H1 (cell line): Measurements from ENCODE around the gene SPEN. TPM values are rescaled to one million over a fixed set of nuclear protein-coding genes. Genes with fewer than 3 reads are reported as not detected.

ENCODE experiments used
- CTCF ChIA-PET: fragments of 300-600 bp; sonication (Branson Sonifier 250); formaldehyde crosslinking; loops from one replicate; lab custom pipeline; 2021; ENCODE audit not compliant: partially characterized antibody; lab: Charles Lee
- POLR2A ChIA-PET: fragments of 300-600 bp; sonication (Branson Sonifier 250); formaldehyde crosslinking; loops from one replicate; lab custom pipeline; 2021; ENCODE audit warnings: inconsistent platforms; ENCODE audit not compliant: partially characterized antibody; lab: Charles Lee
- DNase-seq, 2 experiments: peaks; one replicate each; pipeline versions ENCODE4 v3.0.0 to v3.0.0-alpha.2; 2010 to 2022; ENCODE audit warnings: low spot score in 2 of 2, low read depth in 1 of 2, mixed read lengths in 1 of 2
- FAIRE-seq: peaks from 2 replicates; lab custom pipeline; 2011; peaks lifted over from hg19 to GRCh38; lab: Jason Lieb, UNC
- H2AFZ ChIP-seq: 2 replicates; pipeline ENCODE4 v1.8.1; 2012; ENCODE audit warnings: low read length, inconsistent platforms
- H2AK5ac ChIP-seq: 2 replicates; pipeline ENCODE4 v1.6.1; 2013; ENCODE audit warnings: low read depth, low read length
- H2BK120ac ChIP-seq: replicated peaks from 2 replicates; pipeline ENCODE3; 2013; ENCODE audit warnings: low read depth, low read length, inconsistent platforms
- H2BK12ac ChIP-seq: 2 replicates; pipeline ENCODE4 v1.6.1; 2013; ENCODE audit warnings: low read depth, low read length
- H2BK15ac ChIP-seq: 2 replicates; pipeline ENCODE4 v1.6.1; 2013; ENCODE audit warnings: low read length
- H2BK20ac ChIP-seq: 2 replicates; pipeline ENCODE4 v1.6.1; 2013; ENCODE audit warnings: low read length
- H2BK5ac ChIP-seq: 2 replicates; pipeline ENCODE4 v1.6.1; 2013; ENCODE audit warnings: low read depth, low read length
- H3K14ac ChIP-seq: 2 replicates; pipeline ENCODE4 v1.6.1; 2013; ENCODE audit warnings: inconsistent platforms; ENCODE audit not compliant: insufficient read length
- H3K18ac ChIP-seq: 2 replicates; pipeline ENCODE4 v1.6.1; 2013; ENCODE audit warnings: low read length; ENCODE audit errors: extremely low read depth
- H3K23ac ChIP-seq: 2 replicates; pipeline ENCODE4 v1.6.1; 2013; ENCODE audit warnings: inconsistent platforms; ENCODE audit not compliant: insufficient read length
- H3K23me2 ChIP-seq: 2 replicates; pipeline ENCODE4 v1.6.1; 2013; ENCODE audit warnings: low read depth, low read length
- H3K27ac ChIP-seq: 2 replicates; pipeline ENCODE4 v1.6.1; 2011; ENCODE audit warnings: low read depth, low read length, inconsistent platforms
- H3K27me3 ChIP-seq, 4 experiments: replicated peaks in 1 of 4; 1 replicate in 1 of 4; 2 replicates in 3 of 4; pipeline versions ENCODE4 v1.6.1 to v1.8.1; 2011 to 2013; ENCODE audit warnings: low read length in 3 of 4, mild to moderate bottlenecking in 3 of 4, inconsistent platforms in 2 of 4, mixed read lengths in 2 of 4, moderate library complexity in 1 of 4; ENCODE audit not compliant: control insufficient read depth in 3 of 4, insufficient read depth in 3 of 4; ENCODE audit errors: extremely low read depth in 1 of 4
- H3K36me3 ChIP-seq, 4 experiments: 2 replicates each; pipeline versions ENCODE4 v1.6.1 to v1.8.1; 2011 to 2013; ENCODE audit warnings: mild to moderate bottlenecking in 4 of 4, low read length in 3 of 4, moderate library complexity in 2 of 4, control low read depth in 1 of 4, inconsistent platforms in 1 of 4; ENCODE audit not compliant: insufficient read depth in 4 of 4, control insufficient read depth in 2 of 4
- H3K4ac ChIP-seq: replicated peaks from 2 replicates; pipeline ENCODE3; 2013; ENCODE audit warnings: low read length, low read depth, mixed read lengths, inconsistent platforms; ENCODE audit not compliant: insufficient read length
- H3K4me1 ChIP-seq, 4 experiments: replicated peaks in 1 of 4; 1 replicate in 1 of 4; 2 replicates in 3 of 4; pipeline versions ENCODE4 v1.6.1 to v1.8.1; 2011 to 2013; ENCODE audit warnings: low read length in 3 of 4, inconsistent platforms in 2 of 4, mixed read lengths in 1 of 4; ENCODE audit not compliant: insufficient read depth in 4 of 4, control insufficient read depth in 3 of 4
- H3K4me2 ChIP-seq, 2 experiments: 2 replicates each; pipeline versions ENCODE4 v1.6.1 to v1.8.1; 2011 to 2013; ENCODE audit warnings: low read depth in 2 of 2, low read length in 2 of 2, control low read depth in 1 of 2, inconsistent platforms in 1 of 2, mild to moderate bottlenecking in 1 of 2; ENCODE audit not compliant: insufficient read depth in 1 of 2
- H3K4me3 ChIP-seq, 4 experiments: fragments of 200-600, 300-600 bp in 1 of 4; sonication (generic), shearing (Covaris generic), sonication (Bioruptor Twin) in 1 of 4; 2 replicates each; pipeline versions ENCODE4 v1.5.1 to v1.8.1; 2011 to 2016; ENCODE audit warnings: low read length in 4 of 4, low read depth in 3 of 4, control low read depth in 2 of 4, inconsistent platforms in 2 of 4, mild to moderate bottlenecking in 2 of 4, mixed read lengths in 1 of 4, moderate library complexity in 1 of 4; ENCODE audit not compliant: insufficient read depth in 2 of 4; ENCODE audit errors: extremely low read depth in 1 of 4
- H3K56ac ChIP-seq: replicated peaks from 2 replicates; pipeline ENCODE3; 2013; ENCODE audit warnings: low read depth, mild to moderate bottlenecking, mixed read lengths, low read length, inconsistent platforms; ENCODE audit not compliant: insufficient read length
- H3K79me1 ChIP-seq: 2 replicates; pipeline ENCODE4 v1.6.1; 2013; ENCODE audit warnings: low read depth, low read length, control low read depth
- H3K79me2 ChIP-seq, 2 experiments: 2 replicates each; pipeline versions ENCODE4 v1.6.1 to v1.8.1; 2012 to 2013; ENCODE audit warnings: low read length in 2 of 2, mild to moderate bottlenecking in 2 of 2, inconsistent platforms in 1 of 2; ENCODE audit not compliant: insufficient read depth in 2 of 2, control insufficient read depth in 1 of 2
- H3K9ac ChIP-seq, 4 experiments: replicated peaks in 1 of 4; 1 replicate in 1 of 4; 2 replicates in 3 of 4; pipeline versions ENCODE4 v1.6.1 to v1.8.1; 2011 to 2013; ENCODE audit warnings: low read depth in 3 of 4, low read length in 3 of 4, control low read depth in 2 of 4, mild to moderate bottlenecking in 2 of 4, moderate library complexity in 2 of 4, inconsistent platforms in 1 of 4; ENCODE audit errors: extremely low read depth in 1 of 4
- H3K9me3 ChIP-seq, 2 experiments: 2 replicates each; pipeline versions ENCODE4 v1.6.1 to v1.8.1; 2012 to 2013; ENCODE audit warnings: mild to moderate bottlenecking in 2 of 2, moderate library complexity in 2 of 2, control low read depth in 1 of 2, inconsistent platforms in 1 of 2, low read depth in 1 of 2, low read length in 1 of 2, mixed read lengths in 1 of 2; ENCODE audit not compliant: insufficient read depth in 2 of 2
- H4K20me1 ChIP-seq, 2 experiments: replicated peaks in 1 of 2; 2 replicates each; pipeline versions ENCODE3 to v1.8.1; 2011 to 2013; ENCODE audit warnings: inconsistent platforms in 2 of 2, low read length in 2 of 2, mild to moderate bottlenecking in 1 of 2; ENCODE audit not compliant: insufficient read depth in 2 of 2, control insufficient read depth in 1 of 2
- H4K5ac ChIP-seq: 2 replicates; pipeline ENCODE4 v1.6.1; 2013; ENCODE audit warnings: low read length, low read depth, mixed read lengths, inconsistent platforms; ENCODE audit not compliant: insufficient read length
- H4K8ac ChIP-seq: 2 replicates; pipeline ENCODE4 v1.8.0; 2013; ENCODE audit warnings: mild to moderate bottlenecking, moderate library complexity, low read length, inconsistent platforms; ENCODE audit not compliant: insufficient read depth; ENCODE audit errors: extremely low read depth
- H4K91ac ChIP-seq: replicated peaks from 2 replicates; pipeline ENCODE3; 2013; ENCODE audit warnings: low read length, mixed read lengths, inconsistent platforms; ENCODE audit not compliant: insufficient read length
- RAD21 ChIP-seq, 2 experiments: IDR thresholded peaks in 1 of 2; conservative IDR thresholded peaks in 1 of 2; 2 replicates each; pipeline ENCODE4 v1.6.1; 2011; ENCODE audit warnings: low read depth in 2 of 2, low read length in 2 of 2, improper control_type of control experiment in 1 of 2, inconsistent platforms in 1 of 2, mild to moderate bottlenecking in 1 of 2, moderate library complexity in 1 of 2
- SIRT6 ChIP-seq: IDR thresholded peaks from one replicate; pipeline ENCODE4 v1.7.1; 2012; ENCODE audit warnings: low read length, inconsistent platforms
- WGBS, 2 experiments: shearing (Covaris generic) in 1 of 2; methylation state at CpG; one replicate each; pipeline versions ENCODE4 v1.1.6 to v1.1.7; 2013 to 2015; ENCODE audit warnings: low lambda C conversion rate in 2 of 2, mixed read lengths in 2 of 2, inconsistent platforms in 1 of 2, low coverage in 1 of 2, missing lambda C conversion rate in 1 of 2; ENCODE audit not compliant: insufficient replicate concordance in 2 of 2, insufficient coverage in 1 of 2, insufficient read length in 1 of 2; ENCODE audit errors: extremely low coverage in 1 of 2, missing lambda C conversion rate in 1 of 2; 5-methylcytosine and 5-hydroxymethylcytosine counted together
- polyA plus RNA-seq, 7 experiments: library from polyadenylated mRNA; depleted of rRNA in 3 of 7; stranded (reverse) in 5 of 7; unstranded in 2 of 7; fragments of >200 nt in 5 of 7; fragments of 200-250 nt in 2 of 7; gene quantifications; 1 replicate in 5 of 7; 2 replicates in 1 of 7; 4 replicates in 1 of 7; pipeline versions ENCODE4 v1.2.1 to v1.2.3, GENCODE V29; 2011 to 2013; ENCODE audit warnings: missing spikeins in 2 of 7, mixed read lengths in 2 of 7
- total RNA-seq: library from RNA; stranded (reverse); fragmentation: NEBNext Ultra II Directional; extraction: Animal tissue kit (Norgen Biotek cat#: 25700); gene quantifications from 2 replicates; pipeline ENCODE4 v1.2.1, GENCODE V29; 2021

SPEN gene
- total and polyA plus RNA-seq, 2 of the 8 experiments (the other 6 are each of a cell fraction or from before 2014, with no cell fraction given) = 12.5 to 52.1 TPM

GRCh38 chr1:15944308-15945010, 97.0 kb downstream of the SPEN start:
- Histone ChIP-seq H3K23ac (no peak overlapping the region), H3K23me2 (no peaks in the 10 kb centered on the region), H3K79me1 (no peaks in the 10 kb centered on the region; the same call in 1 of the 2 replicates), H2AK5ac (no peak overlapping the region), H3K9ac (no peak overlapping the region), H2BK12ac (no peak overlapping the region), H3K27me3 (no peaks in the 10 kb centered on the region), H3K9me3 (no peaks in the 10 kb centered on the region)
- POLR2A ChIA-PET = interaction anchor here (1.5 kb wide), 1 partner anchor 158 kb away, joined by 3 read pairs; no protein-coding TSS in a partner anchor
- peak; percentile 15 to 21; a peak in 2 of 4 replicates for TF ChIP-seq RAD21 (IDR thresholded peaks at IDR 0.05 in 1 of 2, conservative IDR thresholded peaks at IDR 0.05 in 1 of 2; ENCODE audit: low read depth in 2 of 2, low read length in 2 of 2)
- TF ChIP-seq SIRT6 = no peak
- TF ChIP-seq, all 59 proteins: peak for 1
- 93% methylated on average over 55 of the region's 55 CpGs; no CpG with 5 or more reads in 1 of the 2 experiments for WGBS, 2 experiments
- Histone ChIP-seq H4K91ac (no peak overlapping the region), H2BK15ac (no peak overlapping the region), H4K8ac (0 out of 2 replicates have a peak overlapping the region, but pooled peaks have one; percentile 25), H2AFZ (no peak overlapping the region), H3K14ac (no peak overlapping the region), H4K20me1 (peaks cover 0 to 12% of the 10 kb centered on the region in 2 experiments), H4K5ac (no peak overlapping the region), H3K18ac (no peak overlapping the region), H2BK120ac (no peak overlapping the region), H3K4me2 (no peak overlapping the region), H3K56ac (no peak overlapping the region), H3K36me3 (peaks cover 3 to 31% (median 20%) of the 10 kb centered on the region in 4 experiments; a peak in 7 of 8 replicates), H3K27ac (no peak overlapping the region), H3K4ac (no peak overlapping the region), H2BK5ac (no peak overlapping the region), H2BK20ac (no peak overlapping the region), H3K79me2 (no peaks in the 10 kb centered on the region), H3K4me3 (no peak overlapping the region), H3K4me1 (peaks cover 0 to 12% (median 2%) of the 10 kb centered on the region in 4 experiments; a peak in 6 of 7 replicates)
- DNase-seq (no peak), FAIRE-seq (no peak)
- CTCF ChIA-PET = interaction anchor here (0.6 to 2.4 kb wide), 8 partner anchors 12 to 350 kb away, joined by 3 to 8 read pairs (median 4); no protein-coding TSS in a partner anchor
